ENCODE data around the gene PRXL2A.

Gene PRXL2A

DNA sequence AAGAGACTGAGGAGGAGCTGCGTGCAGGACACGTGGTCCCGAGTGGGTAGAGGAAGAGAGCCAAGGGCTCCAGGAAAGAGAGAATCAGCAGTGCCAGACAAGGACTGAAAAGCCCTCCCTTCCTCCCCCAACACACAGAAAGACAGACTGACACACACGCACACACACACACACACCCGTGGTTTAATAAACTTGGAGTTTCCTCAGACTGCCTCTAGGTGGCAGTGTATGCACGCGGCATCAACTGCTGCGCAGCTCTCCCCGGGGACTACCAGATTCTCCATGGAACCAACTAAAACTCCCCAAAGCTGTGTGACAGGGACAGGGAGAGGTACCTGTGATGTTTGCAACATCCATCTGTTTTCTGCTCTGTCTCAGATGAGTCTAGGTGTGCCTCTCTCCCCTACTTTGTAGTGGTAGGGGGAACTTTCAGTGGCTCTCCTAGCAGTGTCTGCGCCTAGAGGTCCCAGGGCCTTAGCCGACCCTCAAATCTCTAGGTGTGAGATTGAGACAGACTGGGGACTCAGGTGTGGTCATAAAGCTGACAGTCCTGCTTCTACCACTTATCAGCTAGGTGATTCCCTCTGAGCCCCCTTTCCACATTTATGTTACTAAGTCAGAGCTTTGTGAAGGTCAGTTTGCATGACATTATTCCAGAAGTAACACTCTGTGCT is 36.4 kb downstream of the PRXL2A start:
- Histone ChIP-seq H3K27ac (peak overlapping the region in 6 of 11 experiments; percentile 2 to 46 (median 22); a peak in 4 of 22 replicates), H3K9ac (peak overlapping the region; percentile 3 to 37 (median 28); a peak in 8 of 22 replicates), H3K4me2 (peak overlapping the region; percentile 46 to 79 (median 64)), H3K9me3 (replicated peaks in 1 of 11) (no peaks in the 10 kb centered on the region), H3K4me1 (peaks cover 40 to 74% (median 59%) of the 10 kb centered on the region in 10 experiments), H4K20me1 (no peaks in the 10 kb centered on the region), H3K36me3 (no peaks in the 10 kb centered on the region), H3K27me3 (no peaks in the 10 kb centered on the region), H3K4me3 (no peak overlapping the region)
- no peak for TF ChIP-seq Cebpa-rat (IDR thresholded peaks at IDR 0.05)

DNA sequence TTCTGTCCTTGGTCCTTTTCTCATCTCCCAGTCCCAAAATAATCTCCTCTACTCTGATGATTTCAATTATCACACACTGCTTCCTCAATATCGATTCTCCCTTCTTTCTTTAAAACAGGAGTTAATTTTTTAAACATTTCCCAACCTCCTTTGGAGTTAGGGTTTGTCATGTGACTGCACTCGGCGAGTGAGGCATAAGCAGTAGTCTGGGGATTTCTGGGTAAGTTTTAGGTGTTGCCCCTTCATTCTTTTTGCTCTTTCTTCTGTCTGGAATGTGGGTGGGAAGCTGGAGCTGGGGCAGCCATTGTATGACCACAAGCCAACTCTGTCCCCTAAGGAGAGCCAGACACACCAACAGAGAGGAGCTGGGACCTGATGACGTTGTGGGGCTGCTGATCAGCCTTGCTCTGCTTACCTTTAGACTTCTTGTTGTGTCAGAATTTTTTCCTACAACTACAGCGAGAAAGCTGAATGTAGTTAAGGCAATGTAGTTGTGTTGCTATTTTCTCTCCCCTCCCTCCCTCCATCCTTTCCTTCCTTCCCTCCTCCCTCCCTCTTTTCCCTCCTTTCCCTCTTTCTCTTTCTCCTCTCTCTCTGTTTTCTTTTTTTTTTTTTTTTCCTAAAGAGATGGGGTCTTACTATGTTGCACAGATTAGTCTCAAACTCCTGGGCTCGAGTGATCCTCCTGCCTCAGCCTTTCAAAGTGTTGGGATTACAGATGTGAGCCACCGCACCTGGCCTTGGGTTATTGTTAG is 39.3 kb downstream of the PRXL2A start:
- H3K36me3 ChIP-seq = peaks cover 0 to 6% (median 0%) of the 10 kb centered on the region in 11 experiments; a peak in 3 of 22 replicates
- no peak overlapping the region for H3K4me3 ChIP-seq
- no peaks in the 10 kb centered on the region for H3K27me3 ChIP-seq
- no peak overlapping the region for H3K9ac ChIP-seq
- TF ChIP-seq Cebpa-rat (IDR thresholded peaks at IDR 0.05) = no peak
- peaks cover 8 to 21% (median 12%) of the 10 kb centered on the region in 11 experiments for H3K9me3 ChIP-seq (replicated peaks in 1 of 11)
- peak overlapping the region in 8 of 11 experiments; percentile 0 to 84 (median 36); a peak in 10 of 22 replicates for H3K4me2 ChIP-seq
- peaks cover 53 to 100% (median 76%) of the 10 kb centered on the region in 10 experiments for H3K4me1 ChIP-seq
- H3K27ac ChIP-seq = no peak overlapping the region
- H4K20me1 ChIP-seq = no peaks in the 10 kb centered on the region

GRCh38 chr10:80448209-80448942 is 40.0 kb downstream of the PRXL2A start:
- Histone ChIP-seq H3K9ac (no peak overlapping the region), H3K27me3 (no peaks in the 10 kb centered on the region), H4K20me1 (no peaks in the 10 kb centered on the region), H3K4me1 (peaks cover 53 to 100% (median 76%) of the 10 kb centered on the region in 10 experiments), H3K4me2 (peak overlapping the region in 7 of 11 experiments; percentile 6 to 84 (median 45); a peak in 12 of 22 replicates), H3K9me3 (replicated peaks in 1 of 11) (peaks cover 8 to 23% (median 12%) of the 10 kb centered on the region in 11 experiments), H3K4me3 (no peak overlapping the region), H3K36me3 (peaks cover 0 to 6% (median 0%) of the 10 kb centered on the region in 11 experiments; a peak in 3 of 22 replicates), H3K27ac (peak overlapping the region in 1 of 11 experiments; percentile 52; a peak in 2 of 22 replicates)
- no peak for TF ChIP-seq Cebpa-rat (IDR thresholded peaks at IDR 0.05)

GRCh38 chr10:80449520-80449919 is 41.2 kb downstream of the PRXL2A start:
- Histone ChIP-seq H3K9me3 (replicated peaks in 1 of 11) (peaks cover 8 to 23% (median 12%) of the 10 kb centered on the region in 11 experiments), H3K27me3 (no peaks in the 10 kb centered on the region), H3K4me2 (peak overlapping the region in 5 of 11 experiments; percentile 41 to 84 (median 79); a peak in 10 of 22 replicates), H4K20me1 (peaks cover 0 to 2% (median 0%) of the 10 kb centered on the region in 11 experiments; a peak in 3 of 22 replicates), H3K36me3 (peaks cover 0 to 6% (median 0%) of the 10 kb centered on the region in 11 experiments; a peak in 3 of 22 replicates), H3K4me3 (no peak overlapping the region), H3K27ac (peak overlapping the region in 3 of 11 experiments; percentile 25 to 52 (median 37); a peak in 5 of 22 replicates), H3K4me1 (peaks cover 46 to 91% (median 69%) of the 10 kb centered on the region in 10 experiments), H3K9ac (no peak overlapping the region; a peak in 1 of 22 replicates)
- no peak for TF ChIP-seq Cebpa-rat (IDR thresholded peaks at IDR 0.05)

DNA sequence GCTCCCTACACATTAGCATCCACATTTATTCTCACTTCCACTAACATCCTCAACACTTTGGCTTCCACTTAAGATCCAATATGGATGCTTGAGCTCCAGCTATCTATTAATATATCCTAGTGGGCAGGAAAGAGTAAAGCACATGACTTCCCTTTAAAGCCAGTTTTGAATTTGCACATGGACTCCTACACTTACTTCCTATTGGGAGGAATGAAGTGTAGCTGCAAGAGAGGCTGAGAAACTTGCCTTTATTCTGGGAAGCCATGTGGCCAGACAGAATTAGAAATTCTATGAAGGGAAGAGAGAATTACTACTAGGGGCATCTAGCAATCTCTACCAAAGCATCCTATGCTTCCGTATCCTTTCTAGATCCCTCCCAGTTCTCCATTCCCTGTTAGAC is 42.8 kb downstream of the PRXL2A start:
- H4K20me1 ChIP-seq = peaks cover 11 to 19% (median 12%) of the 10 kb centered on the region in 11 experiments; a peak in 21 of 22 replicates
- no peak overlapping the region for H3K9ac ChIP-seq
- no peak for TF ChIP-seq Cebpa-rat (IDR thresholded peaks at IDR 0.05)
- H3K4me2 ChIP-seq = peak overlapping the region in 10 of 11 experiments; percentile 61 to 90 (median 80); a peak in 15 of 22 replicates
- H3K36me3 ChIP-seq = peaks cover 0 to 10% (median 0%) of the 10 kb centered on the region in 11 experiments; a peak in 7 of 22 replicates
- peaks cover 8 to 23% (median 12%) of the 10 kb centered on the region in 11 experiments for H3K9me3 ChIP-seq (replicated peaks in 1 of 11)
- peaks cover 41 to 75% (median 56%) of the 10 kb centered on the region in 10 experiments for H3K4me1 ChIP-seq
- H3K27me3 ChIP-seq = no peaks in the 10 kb centered on the region
- H3K27ac ChIP-seq = no peak overlapping the region; a peak in 1 of 22 replicates
- H3K4me3 ChIP-seq = 0 out of 20 replicates have a peak overlapping the region, but pooled peaks of 2 of the 10 experiments have one; percentile 3 to 6

GRCh38 chr10:80452069-80452468 is 43.7 kb downstream of the PRXL2A start:
- peak overlapping the region; percentile 61 to 99 (median 80) for H3K4me2 ChIP-seq
- peak overlapping the region in 4 of 10 experiments; percentile 3 to 52 (median 28); a peak in 3 of 20 replicates for H3K4me3 ChIP-seq
- H3K27me3 ChIP-seq = no peaks in the 10 kb centered on the region
- H3K27ac ChIP-seq = peak overlapping the region in 1 of 11 experiments; percentile 18; a peak in 3 of 22 replicates
- peaks cover 20 to 28% (median 22%) of the 10 kb centered on the region in 11 experiments; a peak in 21 of 22 replicates for H4K20me1 ChIP-seq
- peaks cover 0 to 18% (median 3%) of the 10 kb centered on the region in 11 experiments; a peak in 10 of 22 replicates for H3K36me3 ChIP-seq
- H3K9me3 ChIP-seq (replicated peaks in 1 of 11) = peaks cover 8 to 23% (median 12%) of the 10 kb centered on the region in 11 experiments
- TF ChIP-seq Cebpa-rat (IDR thresholded peaks at IDR 0.05) = no peak
- peaks cover 45 to 73% (median 57%) of the 10 kb centered on the region in 10 experiments for H3K4me1 ChIP-seq
- H3K9ac ChIP-seq = peak overlapping the region in 1 of 11 experiments; percentile 19; a peak in 1 of 22 replicates

DNA sequence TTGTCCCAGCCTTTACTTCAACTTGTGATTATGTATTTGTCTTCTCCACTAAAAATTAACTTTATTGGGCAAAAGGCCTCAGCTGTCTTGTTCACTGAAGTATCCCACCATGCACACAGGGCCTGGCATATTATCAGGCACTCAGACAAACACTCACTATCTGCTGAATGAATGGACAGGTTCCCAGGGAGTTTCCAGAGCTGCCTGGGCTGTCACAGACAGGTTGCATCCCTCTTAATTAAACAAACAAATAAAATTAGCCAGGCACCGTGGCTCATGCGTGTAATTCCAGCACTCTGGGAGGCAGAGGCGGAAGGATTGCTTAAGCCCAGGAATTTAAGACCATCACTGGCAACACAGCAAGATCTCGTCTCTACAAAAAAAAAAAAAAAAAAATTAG is 44.3 kb downstream of the PRXL2A start:
- Histone ChIP-seq H3K4me2 (peak overlapping the region; percentile 61 to 99 (median 80)), H3K27ac (peak overlapping the region in 1 of 11 experiments; percentile 18; a peak in 3 of 22 replicates), H3K4me1 (peaks cover 50 to 73% (median 61%) of the 10 kb centered on the region in 10 experiments), H3K9ac (peak overlapping the region in 3 of 11 experiments; percentile 19 to 75 (median 65); a peak in 2 of 22 replicates), H3K27me3 (no peaks in the 10 kb centered on the region), H4K20me1 (peaks cover 26 to 34% (median 28%) of the 10 kb centered on the region in 11 experiments; a peak in 21 of 22 replicates), H3K36me3 (peaks cover 0 to 24% (median 9%) of the 10 kb centered on the region in 11 experiments; a peak in 14 of 22 replicates), H3K9me3 (replicated peaks in 1 of 11) (peaks cover 8 to 23% (median 12%) of the 10 kb centered on the region in 11 experiments), H3K4me3 (peak overlapping the region in 3 of 10 experiments; percentile 51 to 63 (median 52); a peak in 4 of 20 replicates)
- no peak for TF ChIP-seq Cebpa-rat (IDR thresholded peaks at IDR 0.05)
